Testis (tissue), 2 donors: ENCODE measurements around the gene ELOVL7.

Source experiments
- CTCF ChIP-seq, 3 experiments: fragments of 450-650 bp in 2 of 3; fragments of 200-600 bp in 1 of 3; sonication (generic) in 1 of 3; IDR thresholded peaks; one replicate each; pipeline ENCODE4 v1.5.1; 2016 to 2019; ENCODE audit warnings: antibody characterized with exemption in 3 of 3, mild to moderate bottlenecking in 2 of 3, moderate library complexity in 1 of 3
- POLR2A ChIP-seq: fragments of 450-650 bp; IDR thresholded peaks from one replicate; pipeline ENCODE4 v1.6.1; 2017; ENCODE audit warnings: antibody characterized with exemption, mild to moderate bottlenecking, moderate library complexity

- TF ChIP-seq CTCF (IDR thresholded peaks at IDR 0.05) (no peak), POLR2A (no peak)
Measured at GRCh38 chr5:60738933-60739332, 105.1 kb downstream of the ELOVL7 start.
